PC-9 (cell line): Measurements from ENCODE around the gene ATM. TPM values are rescaled to one million over a fixed set of nuclear protein-coding genes. Genes with fewer than 3 reads are reported as not detected.
A peak's percentile ranks its signal among the peaks of the same experiment; 100 is the strongest.

Experiments
- BruUV-seq: library from RNA; stranded (reverse); fragments of 400-500 nt; replicated peaks from 2 replicates; lab custom pipeline; 2021; lab: Mats Ljungman, UMichigan
- CTCF ChIA-PET: fragments of 300-600 bp; sonication (Branson Sonifier 250); formaldehyde crosslinking; loops from one replicate; lab custom pipeline; 2022; ENCODE audit warnings: antibody characterized with exemption; lab: Charles Lee
- POLR2A ChIA-PET: fragments of 300-600 bp; sonication (Branson Sonifier 250); formaldehyde crosslinking; loops from one replicate; lab custom pipeline; 2022; ENCODE audit warnings: antibody characterized with exemption; ENCODE audit not compliant: unreplicated experiment; lab: Charles Lee
- DNase-seq, 2 experiments: peaks; one replicate each; pipeline versions ENCODE4 v3.0.0 to v3.0.0-alpha.2; 2015 to 2022; ENCODE audit warnings: mixed read lengths in 1 of 2
- H2AFZ ChIP-seq: fragments of 200-600 bp; sonication (generic); 2 replicates; pipeline ENCODE4 v1.8.1; 2017; ENCODE audit warnings: antibody characterized with exemption
- H3F3A ChIP-seq: fragments of 200-600 bp; sonication (generic); 2 replicates; pipeline ENCODE4 v1.8.1; 2017; ENCODE audit warnings: antibody characterized with exemption, mild to moderate bottlenecking, low read depth; ENCODE audit not compliant: insufficient read depth
- H3K27ac ChIP-seq: fragments of 200-600 bp; sonication (generic); 2 replicates; pipeline ENCODE4 v1.6.1; 2016; ENCODE audit warnings: mixed run types
- H3K27me3 ChIP-seq: fragments of 200-600 bp; sonication (generic); 2 replicates; pipeline ENCODE4 v1.6.1; 2016; ENCODE audit warnings: low read depth, mixed run types; ENCODE audit not compliant: insufficient read depth
- H3K36me3 ChIP-seq: fragments of 200-600 bp; sonication (generic); 2 replicates; pipeline ENCODE4 v1.6.1; 2016; ENCODE audit warnings: low read depth, mixed run types
- H3K4me1 ChIP-seq: fragments of 200-600 bp; sonication (generic); replicated peaks from 2 replicates; pipeline ENCODE4 v1.6.1; 2016; ENCODE audit warnings: mixed run types; ENCODE audit not compliant: insufficient read depth
- H3K4me2 ChIP-seq: fragments of 200-600 bp; sonication (generic); 2 replicates; pipeline ENCODE4 v1.6.1; 2017; ENCODE audit warnings: mixed run types
- H3K4me3 ChIP-seq: fragments of 200-600 bp; sonication (generic); 2 replicates; pipeline ENCODE4 v1.6.1; 2016; ENCODE audit warnings: mixed run types
- H3K79me2 ChIP-seq: fragments of 200-600 bp; sonication (generic); 2 replicates; pipeline ENCODE4 v1.6.1; 2017; ENCODE audit warnings: low read depth, mixed run types
- H3K9me2 ChIP-seq: fragments of 200-600 bp; sonication (generic); 2 replicates; pipeline ENCODE4 v1.8.1; 2017; ENCODE audit warnings: mild to moderate bottlenecking; ENCODE audit not compliant: insufficient read depth
- H3K9me3 ChIP-seq: fragments of 200-600 bp; sonication (generic); 2 replicates; pipeline ENCODE4 v1.8.1; 2016; ENCODE audit warnings: low read depth; ENCODE audit not compliant: insufficient read depth
- H4K20me1 ChIP-seq: fragments of 200-600 bp; sonication (generic); 2 replicates; pipeline ENCODE4 v1.8.1; 2017; ENCODE audit not compliant: insufficient read depth
- EZH2 ChIP-seq: fragments of 200-600 bp; sonication (generic); IDR thresholded peaks from 2 replicates; pipeline ENCODE4 v1.8.0; 2017; ENCODE audit warnings: antibody characterized with exemption, low read depth
- intact Hi-C: fragments of 100-400 bp; cut with micrococcal nuclease; formaldehyde crosslinking; loops from one replicate; pipeline ENCODE4 v1.10.0; 2022; ENCODE audit not compliant: unreplicated experiment
- total RNA-seq: library from RNA; stranded (reverse); gene quantifications from 2 replicates; pipeline ENCODE4 v1.2.3, GENCODE V29; 2021
- TF ChIP-seq, protein P1 (sequence below): fragments of 200-600 bp; sonication (generic); conservative IDR thresholded peaks from 2 replicates; pipeline ENCODE4 v1.6.1; 2017; ENCODE audit warnings: mixed run types, antibody characterized with exemption, mild to moderate bottlenecking, moderate library complexity

ATM gene
- total RNA-seq, 1 experiment from 2014 or later, result 36.3 TPM

DNA sequence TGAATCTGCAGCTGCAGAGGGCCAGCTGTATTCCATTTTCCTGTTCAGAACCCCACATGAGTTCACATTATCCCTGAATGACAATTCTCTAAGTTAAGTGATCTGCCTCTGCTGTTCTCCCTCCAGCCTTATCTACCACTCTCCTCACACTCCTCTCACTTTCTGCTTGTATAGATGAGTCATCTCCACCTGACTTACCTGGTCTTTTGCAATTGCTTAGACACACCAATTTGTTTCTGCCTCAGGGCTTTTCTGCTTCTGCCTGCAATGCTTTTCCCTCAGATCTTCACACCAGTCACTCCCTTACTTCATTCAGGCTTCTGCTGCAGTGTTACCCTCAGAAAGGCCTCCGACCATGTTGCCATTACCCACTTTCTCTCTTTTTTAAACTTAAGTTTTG, 118.1 kb downstream of the ATM start:
- peaks cover 41% of the 10 kb centered on the region for H3K4me1 ChIP-seq
- H3K4me3 ChIP-seq, result no peak overlapping the region
- peaks cover 7% of the 10 kb centered on the region; the same call in 1 of the 2 replicates for H3K36me3 ChIP-seq
- peak overlapping the region; percentile 45 for H3K4me2 ChIP-seq
- ChIA-PET POLR2A (no interaction called here), CTCF (no interaction called here)
- no peaks in the 10 kb centered on the region for H3K27me3 ChIP-seq
- no peak for TF ChIP-seq EZH2
- TF ChIP-seq, protein P1, sequence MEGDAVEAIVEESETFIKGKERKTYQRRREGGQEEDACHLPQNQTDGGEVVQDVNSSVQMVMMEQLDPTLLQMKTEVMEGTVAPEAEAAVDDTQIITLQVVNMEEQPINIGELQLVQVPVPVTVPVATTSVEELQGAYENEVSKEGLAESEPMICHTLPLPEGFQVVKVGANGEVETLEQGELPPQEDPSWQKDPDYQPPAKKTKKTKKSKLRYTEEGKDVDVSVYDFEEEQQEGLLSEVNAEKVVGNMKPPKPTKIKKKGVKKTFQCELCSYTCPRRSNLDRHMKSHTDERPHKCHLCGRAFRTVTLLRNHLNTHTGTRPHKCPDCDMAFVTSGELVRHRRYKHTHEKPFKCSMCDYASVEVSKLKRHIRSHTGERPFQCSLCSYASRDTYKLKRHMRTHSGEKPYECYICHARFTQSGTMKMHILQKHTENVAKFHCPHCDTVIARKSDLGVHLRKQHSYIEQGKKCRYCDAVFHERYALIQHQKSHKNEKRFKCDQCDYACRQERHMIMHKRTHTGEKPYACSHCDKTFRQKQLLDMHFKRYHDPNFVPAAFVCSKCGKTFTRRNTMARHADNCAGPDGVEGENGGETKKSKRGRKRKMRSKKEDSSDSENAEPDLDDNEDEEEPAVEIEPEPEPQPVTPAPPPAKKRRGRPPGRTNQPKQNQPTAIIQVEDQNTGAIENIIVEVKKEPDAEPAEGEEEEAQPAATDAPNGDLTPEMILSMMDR, result no peak
- peak; percentile 51 to 95 for DNase-seq
- no peaks in the 10 kb centered on the region for H3K9me2 ChIP-seq
- no peaks in the 10 kb centered on the region for H3K9me3 ChIP-seq
- intact Hi-C loops, result no loop called here
- no peak overlapping the region for H2AFZ ChIP-seq
- peaks cover 25% of the 10 kb centered on the region for H3F3A ChIP-seq
- BruUV-seq, result no TSS peak
- H3K27ac ChIP-seq, result peak overlapping the region; percentile 42
- no peaks in the 10 kb centered on the region for H4K20me1 ChIP-seq
- no peaks in the 10 kb centered on the region for H3K79me2 ChIP-seq

DNA sequence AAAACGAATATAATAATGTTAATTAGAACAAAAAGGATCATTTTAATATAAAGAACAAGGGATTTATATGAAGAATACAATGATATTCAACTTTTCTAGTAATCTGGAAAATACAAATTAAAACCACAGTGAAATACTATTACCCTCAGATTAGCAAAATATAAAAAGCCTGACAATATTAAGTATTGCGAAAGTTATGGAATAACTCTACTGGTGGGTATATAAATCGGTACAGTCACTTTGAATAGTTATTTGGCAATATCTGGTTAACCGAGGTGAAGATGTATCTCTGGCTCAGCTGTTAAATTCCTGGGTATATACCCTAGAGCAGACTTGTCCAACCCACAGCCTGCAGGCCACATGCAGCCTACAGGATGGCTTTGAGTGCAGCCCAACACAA, 118.8 kb downstream of the ATM start:
- H3K4me2 ChIP-seq, result peak overlapping the region; percentile 45
- H2AFZ ChIP-seq, result no peak overlapping the region
- no peaks in the 10 kb centered on the region for H4K20me1 ChIP-seq
- peaks cover 25% of the 10 kb centered on the region for H3F3A ChIP-seq
- H3K79me2 ChIP-seq, result no peaks in the 10 kb centered on the region
- no peak overlapping the region for H3K4me3 ChIP-seq
- intact Hi-C loops, result no loop called here
- no peaks in the 10 kb centered on the region for H3K27me3 ChIP-seq
- H3K9me2 ChIP-seq, result no peaks in the 10 kb centered on the region
- H3K27ac ChIP-seq, result peak overlapping the region; percentile 42
- TSS peak; percentile 15 for BruUV-seq
- no peak for DNase-seq
- ChIA-PET POLR2A (no interaction called here), CTCF (no interaction called here)
- no peak for TF ChIP-seq EZH2
- TF ChIP-seq, protein P1, result no peak
- H3K36me3 ChIP-seq, result peaks cover 10% of the 10 kb centered on the region; the same call in 1 of the 2 replicates
- H3K9me3 ChIP-seq, result no peaks in the 10 kb centered on the region
- H3K4me1 ChIP-seq, result peaks cover 41% of the 10 kb centered on the region

DNA sequence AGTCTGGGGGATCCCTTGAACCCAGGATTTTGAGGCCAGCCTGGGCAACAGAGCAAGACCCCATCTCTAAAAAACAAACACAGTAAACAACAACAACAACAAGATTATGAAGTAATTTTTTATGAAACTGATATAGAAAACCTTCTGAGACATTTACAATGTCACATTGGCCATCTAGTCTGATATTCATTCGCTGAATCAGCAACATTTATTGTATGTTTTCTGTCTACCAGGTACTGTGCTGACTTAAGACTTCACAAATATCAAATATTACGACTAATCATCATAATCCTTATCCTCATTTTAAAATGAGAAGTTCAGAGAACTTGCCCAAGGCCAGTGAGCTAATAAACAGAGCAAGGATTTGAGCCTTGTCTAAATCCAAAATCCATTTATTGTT, 120.8 kb downstream of the ATM start:
- CTCF ChIA-PET, result no interaction called here
- POLR2A ChIA-PET, result no interaction called here
- TF ChIP-seq, protein P1, result no peak
- no peak for TF ChIP-seq EZH2

More for the DNA sequence above, 120.8 kb downstream of the ATM start:
- Histone ChIP-seq H4K20me1 (no peaks in the 10 kb centered on the region), H2AFZ (no peak overlapping the region), H3K4me2 (no peak overlapping the region), H3K27me3 (no peaks in the 10 kb centered on the region), H3K9me2 (no peaks in the 10 kb centered on the region), H3K36me3 (0 out of 2 replicates have a peak, but pooled peaks cover 3% of the 10 kb centered on the region), H3K27ac (no peak overlapping the region), H3K9me3 (no peaks in the 10 kb centered on the region), H3F3A (peaks cover 15% of the 10 kb centered on the region), H3K4me1 (peaks cover 36% of the 10 kb centered on the region), H3K4me3 (no peak overlapping the region), H3K79me2 (no peaks in the 10 kb centered on the region)
- no TSS peak for BruUV-seq
- intact Hi-C loops, result no loop called here
- no peak for DNase-seq
